K562 (cell line): ENCODE measurements around the gene PADI4. TPM values are rescaled to one million over a fixed set of nuclear protein-coding genes. Genes with fewer than 3 reads are reported as not detected.

Source experiments
- CHD2 ChIP-seq: IDR thresholded peaks from 2 replicates; pipeline ENCODE4 v1.6.1; 2011; ENCODE audit warnings: low read depth, low read length
- CTBP1 ChIP-seq: fragments of 450-650 bp; IDR thresholded peaks from 2 replicates; pipeline ENCODE4 v1.6.1; 2016; ENCODE audit warnings: borderline replicate concordance
- E2F8 ChIP-seq: fragments of 450-650 bp; IDR thresholded peaks from 2 replicates; pipeline ENCODE4 v1.7.1; 2018; ENCODE audit warnings: mild to moderate bottlenecking, low read depth; ENCODE audit not compliant: partially characterized antibody
- FOXA1 ChIP-seq: fragments of 450-650 bp; IDR thresholded peaks from 2 replicates; pipeline ENCODE4 v1.6.1; 2016; ENCODE audit warnings: mild to moderate bottlenecking, borderline replicate concordance
- HCFC1 ChIP-seq: IDR thresholded peaks from 2 replicates; pipeline ENCODE4 v1.6.1; 2012; ENCODE audit warnings: low read depth, low read length, improper control_type of control experiment
- KHSRP ChIP-seq: fragments of 450-650 bp; IDR thresholded peaks from 2 replicates; pipeline ENCODE4 v1.6.1; 2017
- MLX ChIP-seq, 2 experiments: fragments of 450-650 bp in 1 of 2; sonication (generic) in 1 of 2; formaldehyde crosslinking; conservative IDR thresholded peaks; 2 replicates each; pipeline versions ENCODE4 v1.4.0 to v1.8.1; 2020 to 2022; ENCODE audit warnings: mild to moderate bottlenecking in 1 of 2, missing genetic modification reagents in 1 of 2
- POLR2AphosphoS5 ChIP-seq: IDR thresholded peaks from 2 replicates; pipeline ENCODE4 v1.6.1; 2011; ENCODE audit warnings: mild to moderate bottlenecking, low read depth, low read length, moderate library complexity; ENCODE audit not compliant: control insufficient read depth, insufficient read depth
- POLR2G ChIP-seq: fragments of 200-400 bp; formaldehyde crosslinking; IDR thresholded peaks from 2 replicates; pipeline ENCODE4 v1.6.1; 2017; ENCODE audit warnings: low read depth, mild to moderate bottlenecking, antibody characterized with exemption, low read length, moderate library complexity
- SREBF1 ChIP-seq: fragments of 150-350 bp; IDR thresholded peaks from 2 replicates; pipeline ENCODE4 v1.6.1; 2014; ENCODE audit warnings: antibody characterized with exemption, low read depth, low read length, borderline replicate concordance
- TOE1 ChIP-seq, 2 experiments: fragments of 450-650 bp in 1 of 2; sonication (generic) in 1 of 2; formaldehyde crosslinking in 1 of 2; IDR thresholded peaks; 2 replicates each; pipeline versions ENCODE4 v1.7.1 to v1.8.0; 2016 to 2022; ENCODE audit warnings: borderline replicate concordance in 2 of 2, mild to moderate bottlenecking in 2 of 2, antibody characterized with exemption in 1 of 2, inconsistent platforms in 1 of 2, low read depth in 1 of 2, missing genetic modification reagents in 1 of 2, moderate library complexity in 1 of 2
- ZNF696 ChIP-seq: fragments of 250-450 bp; sonication (Bioruptor Pico); conservative IDR thresholded peaks from 2 replicates; pipeline ENCODE4 v1.4.0; 2020; ENCODE audit warnings: mild to moderate bottlenecking, moderate library complexity
- ZNF717 ChIP-seq: fragments of 250-450 bp; sonication (Bioruptor Pico); IDR thresholded peaks from 2 replicates; pipeline ENCODE4 v1.5.0; 2021
- ZNF830 ChIP-seq: fragments of 250-450 bp; sonication (Bioruptor Pico); IDR thresholded peaks from 2 replicates; pipeline ENCODE4 v1.5.0; 2021; ENCODE audit warnings: mild to moderate bottlenecking
- polyA plus RNA-seq, 8 experiments: library from polyadenylated mRNA; depleted of rRNA in 4 of 8; stranded (reverse) in 5 of 8; unstranded in 3 of 8; fragments of >200 nt; fragmentation: Nextera tagmentation in 2 of 8; fragmentation: Illumina TruSeq in 1 of 8; extraction: Ambion mirVana in 2 of 8; extraction: Trizol in 1 of 8; gene quantifications; 2 replicates each; pipeline versions ENCODE4 v1.2.1 to v1.2.3, GENCODE V29; 2011 to 2014; ENCODE audit warnings: inconsistent platforms in 1 of 8, missing spikeins in 1 of 8
- total RNA-seq, 7 experiments: library from RNA; depleted of rRNA in 6 of 7; stranded (reverse); fragments of >200 nt in 6 of 7; fragmentation: Illumina TruSeq in 2 of 7; extraction: Trizol in 2 of 7; gene quantifications; 2 replicates each; pipeline versions ENCODE4 v1.2.1 to v1.2.3, GENCODE V29; 2011 to 2021; ENCODE audit warnings: low replicate concordance in 1 of 7

Gene PADI4
- total and polyA plus RNA-seq, 9 of the 15 experiments (the other 6 are each of a cell fraction or from before 2014, with no cell fraction given) = 0.22 to 0.33 TPM; not detected in 7

GRCh38 chr1:17405898-17406759 is 98.1 kb downstream of the PADI4 start (continued):
- no peak for TF ChIP-seq FOXA1
- 0 out of 2 replicates have a peak, but pooled peaks have one; percentile 19 for TF ChIP-seq ZNF830 (CRISPR knock-in tag)
- TF ChIP-seq TOE1 (IDR thresholded peaks at IDR 0.05; ENCODE audit: borderline replicate concordance) = 0 out of 2 replicates have a peak, but pooled peaks have one; percentile 31
- TF ChIP-seq TOE1 (CRISPR knock-in tag; IDR thresholded peaks at IDR 0.05; ENCODE audit: borderline replicate concordance, low read depth) = no peak
- peak; percentile 56; the same call in 1 of the 2 replicates for TF ChIP-seq ZNF717 (CRISPR knock-in tag)
- peak; percentile 59; the same call in 1 of the 2 replicates for TF ChIP-seq POLR2AphosphoS5
- no peak for TF ChIP-seq CHD2
- peak; percentile 18; the same call in 1 of the 2 replicates for TF ChIP-seq SREBF1
- no peak for TF ChIP-seq HCFC1
- no peak for TF ChIP-seq MLX (CRISPR knock-in tag; conservative IDR thresholded peaks at IDR 0.05)
- no peak; the same call in 1 of the 2 replicates for TF ChIP-seq ZNF696 (CRISPR knock-in tag)
- peak; percentile 72 for TF ChIP-seq POLR2G
- TF ChIP-seq CTBP1 = peak; percentile 27; the same call in 1 of the 2 replicates
- peak; percentile 8; the same call in 1 of the 2 replicates for TF ChIP-seq KHSRP
- TF ChIP-seq E2F8 = peak; percentile 75
